Measurements from ENCODE around the gene LIN7A.

The LIN7A gene

DNA sequence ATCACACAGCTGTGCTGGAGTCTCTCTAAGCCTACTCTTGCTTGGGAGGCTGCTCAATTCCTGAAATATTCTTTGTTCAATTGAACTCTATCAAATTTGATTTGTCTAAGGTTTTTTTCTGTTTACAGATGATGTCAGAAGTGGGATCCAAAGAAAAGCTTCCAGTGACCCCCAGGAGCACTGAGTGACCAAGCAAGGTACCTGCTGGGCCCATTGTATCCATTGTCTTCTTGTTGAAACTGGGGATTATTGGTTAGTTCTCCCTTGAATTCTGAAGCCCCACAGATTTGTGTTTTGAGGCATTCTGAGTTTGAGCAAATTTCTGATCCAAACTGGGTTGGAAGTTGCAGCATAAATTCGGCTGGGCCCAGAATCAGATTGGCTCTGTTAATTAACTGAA lies 156.4 kb downstream of the LIN7A start:
- TF ChIP-seq, protein P1, sequence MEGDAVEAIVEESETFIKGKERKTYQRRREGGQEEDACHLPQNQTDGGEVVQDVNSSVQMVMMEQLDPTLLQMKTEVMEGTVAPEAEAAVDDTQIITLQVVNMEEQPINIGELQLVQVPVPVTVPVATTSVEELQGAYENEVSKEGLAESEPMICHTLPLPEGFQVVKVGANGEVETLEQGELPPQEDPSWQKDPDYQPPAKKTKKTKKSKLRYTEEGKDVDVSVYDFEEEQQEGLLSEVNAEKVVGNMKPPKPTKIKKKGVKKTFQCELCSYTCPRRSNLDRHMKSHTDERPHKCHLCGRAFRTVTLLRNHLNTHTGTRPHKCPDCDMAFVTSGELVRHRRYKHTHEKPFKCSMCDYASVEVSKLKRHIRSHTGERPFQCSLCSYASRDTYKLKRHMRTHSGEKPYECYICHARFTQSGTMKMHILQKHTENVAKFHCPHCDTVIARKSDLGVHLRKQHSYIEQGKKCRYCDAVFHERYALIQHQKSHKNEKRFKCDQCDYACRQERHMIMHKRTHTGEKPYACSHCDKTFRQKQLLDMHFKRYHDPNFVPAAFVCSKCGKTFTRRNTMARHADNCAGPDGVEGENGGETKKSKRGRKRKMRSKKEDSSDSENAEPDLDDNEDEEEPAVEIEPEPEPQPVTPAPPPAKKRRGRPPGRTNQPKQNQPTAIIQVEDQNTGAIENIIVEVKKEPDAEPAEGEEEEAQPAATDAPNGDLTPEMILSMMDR (IDR thresholded peaks at IDR 0.05; ENCODE audit: low read depth, low read length): no peak
- DNase-seq (ENCODE audit: low read depth, low spot score): no peak
- in situ Hi-C loops (cut with HindIII; ENCODE audit: low sequenced_read_pairs): no loop called here
- no peak overlapping the region for H3K4me3 ChIP-seq (ENCODE audit: low read depth, low read length)

DNA sequence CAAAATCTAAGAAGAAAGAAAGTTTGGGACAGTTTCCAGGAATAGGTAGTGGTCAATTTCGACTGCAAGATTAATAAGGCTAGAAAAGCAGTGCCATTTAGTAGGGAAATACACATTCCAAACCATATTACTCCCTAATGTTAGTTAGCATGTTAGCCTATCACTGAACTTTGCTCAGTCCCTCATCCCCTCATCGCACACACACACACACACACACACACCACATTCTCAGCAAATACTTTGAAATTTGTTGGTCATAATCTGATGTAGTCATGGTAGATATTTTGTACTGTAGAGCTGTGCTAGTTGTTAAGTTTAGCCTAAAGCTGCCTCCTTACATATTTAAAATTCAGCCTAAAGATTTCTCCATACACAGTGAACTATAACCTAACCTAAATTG lies 157.0 kb downstream of the LIN7A start:
- DNase-seq (ENCODE audit: low read depth, low spot score): no peak
- TF ChIP-seq, protein P1 (IDR thresholded peaks at IDR 0.05; ENCODE audit: low read depth, low read length): no peak
- H3K4me3 ChIP-seq (ENCODE audit: low read depth, low read length): no peak overlapping the region
- in situ Hi-C loops (cut with HindIII; ENCODE audit: low sequenced_read_pairs): no loop called here

DNA sequence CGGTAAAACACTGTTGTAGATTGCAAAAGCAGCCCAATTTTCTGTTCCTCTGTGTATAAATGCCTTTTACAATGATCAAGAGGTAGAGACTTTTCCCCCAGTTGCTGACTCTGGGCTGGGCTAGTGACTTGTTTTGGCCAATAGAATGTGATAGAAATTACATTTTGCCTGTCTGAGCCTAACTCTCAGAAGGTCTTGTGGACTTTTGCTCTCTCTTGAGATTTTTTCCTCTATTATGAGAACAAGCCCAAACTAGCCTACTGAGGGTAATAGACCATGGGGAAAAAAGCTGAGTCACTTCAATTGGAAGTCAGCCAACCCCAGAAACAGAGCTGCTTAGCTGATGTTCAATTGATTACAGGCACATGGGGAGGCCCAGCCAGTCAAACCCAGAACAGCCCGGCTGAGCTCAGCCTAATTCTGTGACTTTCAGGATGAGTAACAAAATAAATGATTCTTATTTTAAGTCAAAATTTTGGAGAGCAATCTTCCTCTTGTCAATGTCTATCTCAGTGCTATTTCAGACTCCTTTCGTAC lies 159.7 kb downstream of the LIN7A start:
- no peak overlapping the region for H3K4me3 ChIP-seq (ENCODE audit: low read depth, low read length)
- peak; percentile 94 for DNase-seq (ENCODE audit: low read depth, low spot score)
- in situ Hi-C loops (cut with HindIII; ENCODE audit: low sequenced_read_pairs): no loop called here
- TF ChIP-seq, protein P1 (IDR thresholded peaks at IDR 0.05; ENCODE audit: low read depth, low read length): no peak

DNA sequence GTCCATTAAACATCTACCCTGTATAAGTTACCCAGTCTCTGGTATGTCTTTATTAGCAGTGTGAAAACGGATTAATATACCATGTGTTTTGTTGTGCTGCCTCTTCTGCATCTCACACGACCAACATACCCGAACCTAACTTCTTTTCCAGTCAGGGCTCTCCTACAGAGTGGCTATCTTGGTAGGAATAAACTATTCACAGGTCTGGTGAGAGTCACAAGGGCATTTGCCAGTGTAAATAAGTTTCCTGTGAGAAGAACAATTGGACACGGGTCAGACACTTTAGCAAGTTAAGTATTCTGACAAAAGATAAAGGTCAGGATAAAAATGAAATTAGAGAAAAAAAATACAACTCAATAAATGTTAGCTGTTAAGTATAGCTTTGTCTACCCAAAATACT lies 160.1 kb downstream of the LIN7A start:
- DNase-seq (ENCODE audit: low read depth, low spot score): no peak
- no peak overlapping the region for H3K4me3 ChIP-seq (ENCODE audit: low read depth, low read length)
- in situ Hi-C loops (cut with HindIII; ENCODE audit: low sequenced_read_pairs): no loop called here
- TF ChIP-seq, protein P1 (IDR thresholded peaks at IDR 0.05; ENCODE audit: low read depth, low read length): no peak

DNA sequence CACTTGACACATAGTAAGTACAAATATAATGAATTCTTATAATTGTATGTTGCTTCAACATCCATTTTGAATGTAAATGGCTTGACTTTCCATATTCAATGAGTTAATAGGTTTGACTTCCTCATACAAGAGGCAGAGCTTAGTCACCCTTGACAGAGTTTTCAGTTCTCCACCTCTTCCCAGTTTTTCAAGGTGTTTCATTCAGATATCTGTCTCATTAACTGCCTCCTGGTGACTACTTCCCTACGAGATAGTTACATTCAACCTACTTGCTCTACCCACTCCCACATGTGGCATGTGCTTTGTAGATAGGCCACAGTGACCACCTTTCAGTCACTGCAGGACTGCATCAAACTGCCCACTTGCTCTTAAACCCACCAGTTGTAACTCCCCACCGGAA lies 161.0 kb downstream of the LIN7A start:
- DNase-seq (ENCODE audit: low read depth, low spot score): no peak
- H3K4me3 ChIP-seq (ENCODE audit: low read depth, low read length): no peak overlapping the region
- TF ChIP-seq, protein P1 (IDR thresholded peaks at IDR 0.05; ENCODE audit: low read depth, low read length): no peak
- in situ Hi-C loops (cut with HindIII; ENCODE audit: low sequenced_read_pairs): no loop called here

DNA sequence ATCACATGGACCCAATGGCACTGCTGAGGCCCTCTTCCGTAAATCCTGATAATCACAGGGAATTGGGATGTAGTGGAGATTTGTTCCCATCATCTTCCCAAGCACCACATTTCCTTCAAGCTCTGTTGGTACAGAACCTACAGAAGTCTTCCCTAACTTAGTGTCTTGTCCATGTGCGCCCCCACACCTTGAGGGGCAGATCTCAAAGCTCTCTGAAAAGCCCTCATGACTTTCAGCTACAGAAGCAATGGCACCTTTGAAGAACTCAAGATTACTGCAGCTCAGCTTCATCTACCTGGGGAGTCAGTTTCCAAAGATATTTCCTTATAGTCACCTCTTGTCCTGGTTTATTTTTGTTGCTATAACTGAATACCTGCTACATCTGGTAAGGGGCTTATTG lies 166.8 kb downstream of the LIN7A start:
- TF ChIP-seq, protein P1 (IDR thresholded peaks at IDR 0.05; ENCODE audit: low read depth, low read length): no peak
- in situ Hi-C loops (cut with HindIII; ENCODE audit: low sequenced_read_pairs): no loop called here
- no peak overlapping the region for H3K4me3 ChIP-seq (ENCODE audit: low read depth, low read length)
- DNase-seq (ENCODE audit: low read depth, low spot score): no peak

All from astrocyte of the spinal cord (primary cell).